ENCODE measurements around the gene MEDAG.
A peak's percentile ranks its signal among the peaks of the same experiment; 100 is the strongest.

Gene MEDAG

GRCh38 chr13:30874111-30874510 is 32.0 kb upstream of the MEDAG start:
- no peak for DNase-seq (ENCODE audit: low read depth)
- H3K4me3 ChIP-seq (ENCODE audit: low read length): no peak overlapping the region
- no peaks in the 10 kb centered on the region for H3K9me3 ChIP-seq (ENCODE audit: control insufficient read depth, low read length)
- H3K36me3 ChIP-seq (ENCODE audit: control insufficient read depth, insufficient read depth, low read length, severe bottlenecking): no peaks in the 10 kb centered on the region
- H3K9ac ChIP-seq (ENCODE audit: low read length): peak overlapping the region; percentile 21
- no peaks in the 10 kb centered on the region for H3K27me3 ChIP-seq (replicated peaks; ENCODE audit: control insufficient read depth, insufficient read depth, low read length)
- peaks cover 58% of the 10 kb centered on the region for H3K4me1 ChIP-seq (ENCODE audit: control insufficient read depth, insufficient read depth, low read length)

- no peaks in the 10 kb centered on the region for H3K27me3 ChIP-seq (replicated peaks; ENCODE audit: control insufficient read depth, insufficient read depth, low read length)
- no peak for DNase-seq (ENCODE audit: low read depth)
- H3K4me3 ChIP-seq (ENCODE audit: low read length): no peak overlapping the region
- H3K9ac ChIP-seq (ENCODE audit: low read length): peak overlapping the region; percentile 21
- no peaks in the 10 kb centered on the region for H3K9me3 ChIP-seq (ENCODE audit: control insufficient read depth, low read length)
- no peaks in the 10 kb centered on the region for H3K36me3 ChIP-seq (ENCODE audit: control insufficient read depth, insufficient read depth, low read length, severe bottlenecking)
- peaks cover 57% of the 10 kb centered on the region for H3K4me1 ChIP-seq (ENCODE audit: control insufficient read depth, insufficient read depth, low read length)
Measured at GRCh38 chr13:30874561-30874960, 31.5 kb upstream of the MEDAG start.

GRCh38 chr13:30877335-30877734 is 28.7 kb upstream of the MEDAG start:
- Histone ChIP-seq H3K27me3 (replicated peaks; ENCODE audit: control insufficient read depth, insufficient read depth, low read length) (no peaks in the 10 kb centered on the region), H3K4me1 (ENCODE audit: control insufficient read depth, insufficient read depth, low read length) (peaks cover 64% of the 10 kb centered on the region), H3K9me3 (ENCODE audit: control insufficient read depth, low read length) (no peaks in the 10 kb centered on the region), H3K9ac (ENCODE audit: low read length) (peak overlapping the region; percentile 24), H3K36me3 (ENCODE audit: control insufficient read depth, insufficient read depth, low read length, severe bottlenecking) (no peaks in the 10 kb centered on the region), H3K4me3 (ENCODE audit: low read length) (no peak overlapping the region)
- peak; percentile 84 for DNase-seq (ENCODE audit: low read depth)

GRCh38 chr13:30880151-30880855 is 25.8 kb upstream of the MEDAG start:
- H3K4me1 ChIP-seq (ENCODE audit: control insufficient read depth, insufficient read depth, low read length): peaks cover 41% of the 10 kb centered on the region
- H3K4me3 ChIP-seq (ENCODE audit: low read length): peak overlapping the region; percentile 58
- H3K36me3 ChIP-seq (ENCODE audit: control insufficient read depth, insufficient read depth, low read length, severe bottlenecking): no peaks in the 10 kb centered on the region
- H3K9me3 ChIP-seq (ENCODE audit: control insufficient read depth, low read length): no peaks in the 10 kb centered on the region
- peak overlapping the region; percentile 77 for H3K9ac ChIP-seq (ENCODE audit: low read length)
- peak; percentile 57 for DNase-seq (ENCODE audit: low read depth)
- no peaks in the 10 kb centered on the region for H3K27me3 ChIP-seq (replicated peaks; ENCODE audit: control insufficient read depth, insufficient read depth, low read length)

- Histone ChIP-seq H3K36me3 (ENCODE audit: control insufficient read depth, insufficient read depth, low read length, severe bottlenecking) (no peaks in the 10 kb centered on the region), H3K4me1 (ENCODE audit: control insufficient read depth, insufficient read depth, low read length) (peaks cover 41% of the 10 kb centered on the region), H3K4me3 (ENCODE audit: low read length) (peak overlapping the region; percentile 57), H3K9ac (ENCODE audit: low read length) (peak overlapping the region; percentile 78), H3K27me3 (replicated peaks; ENCODE audit: control insufficient read depth, insufficient read depth, low read length) (no peaks in the 10 kb centered on the region), H3K9me3 (ENCODE audit: control insufficient read depth, low read length) (no peaks in the 10 kb centered on the region)
- peak; percentile 89 for DNase-seq (ENCODE audit: low read depth)
Measured at GRCh38 chr13:30880856-30881155, 25.3 kb upstream of the MEDAG start.

GRCh38 chr13:30881191-30881651 is 24.9 kb upstream of the MEDAG start:
- peak overlapping the region; percentile 57 for H3K4me3 ChIP-seq (ENCODE audit: low read length)
- no peak for DNase-seq (ENCODE audit: low read depth)
- peak overlapping the region; percentile 78 for H3K9ac ChIP-seq (ENCODE audit: low read length)
- no peaks in the 10 kb centered on the region for H3K36me3 ChIP-seq (ENCODE audit: control insufficient read depth, insufficient read depth, low read length, severe bottlenecking)
- H3K4me1 ChIP-seq (ENCODE audit: control insufficient read depth, insufficient read depth, low read length): peaks cover 41% of the 10 kb centered on the region
- no peaks in the 10 kb centered on the region for H3K27me3 ChIP-seq (replicated peaks; ENCODE audit: control insufficient read depth, insufficient read depth, low read length)
- no peaks in the 10 kb centered on the region for H3K9me3 ChIP-seq (ENCODE audit: control insufficient read depth, low read length)

- no peaks in the 10 kb centered on the region for H3K9me3 ChIP-seq (ENCODE audit: control insufficient read depth, low read length)
- no peaks in the 10 kb centered on the region for H3K36me3 ChIP-seq (ENCODE audit: control insufficient read depth, insufficient read depth, low read length, severe bottlenecking)
- H3K4me1 ChIP-seq (ENCODE audit: control insufficient read depth, insufficient read depth, low read length): peaks cover 40% of the 10 kb centered on the region
- peak overlapping the region; percentile 57 for H3K4me3 ChIP-seq (ENCODE audit: low read length)
- no peak for DNase-seq (ENCODE audit: low read depth)
- no peaks in the 10 kb centered on the region for H3K27me3 ChIP-seq (replicated peaks; ENCODE audit: control insufficient read depth, insufficient read depth, low read length)
- H3K9ac ChIP-seq (ENCODE audit: low read length): peak overlapping the region; percentile 78
Measured at GRCh38 chr13:30882026-30882850, 23.8 kb upstream of the MEDAG start.

GRCh38 chr13:30882996-30883766 is 22.9 kb upstream of the MEDAG start:
- Histone ChIP-seq H3K9me3 (ENCODE audit: control insufficient read depth, low read length) (no peaks in the 10 kb centered on the region), H3K4me3 (ENCODE audit: low read length) (no peak overlapping the region), H3K36me3 (ENCODE audit: control insufficient read depth, insufficient read depth, low read length, severe bottlenecking) (no peaks in the 10 kb centered on the region), H3K27me3 (replicated peaks; ENCODE audit: control insufficient read depth, insufficient read depth, low read length) (no peaks in the 10 kb centered on the region), H3K4me1 (ENCODE audit: control insufficient read depth, insufficient read depth, low read length) (peaks cover 34% of the 10 kb centered on the region), H3K9ac (ENCODE audit: low read length) (no peak overlapping the region)
- no peak for DNase-seq (ENCODE audit: low read depth)

- H3K9me3 ChIP-seq (ENCODE audit: control insufficient read depth, low read length): peaks cover 5% of the 10 kb centered on the region
- no peak overlapping the region for H3K9ac ChIP-seq (ENCODE audit: low read length)
- no peaks in the 10 kb centered on the region for H3K36me3 ChIP-seq (ENCODE audit: control insufficient read depth, insufficient read depth, low read length, severe bottlenecking)
- H3K4me1 ChIP-seq (ENCODE audit: control insufficient read depth, insufficient read depth, low read length): peaks cover 31% of the 10 kb centered on the region
- no peaks in the 10 kb centered on the region for H3K27me3 ChIP-seq (replicated peaks; ENCODE audit: control insufficient read depth, insufficient read depth, low read length)
- no peak for DNase-seq (ENCODE audit: low read depth)
- no peak overlapping the region for H3K4me3 ChIP-seq (ENCODE audit: low read length)
Measured at GRCh38 chr13:30884543-30884942, 21.5 kb upstream of the MEDAG start.

- Histone ChIP-seq H3K36me3 (ENCODE audit: control insufficient read depth, insufficient read depth, low read length, severe bottlenecking) (no peaks in the 10 kb centered on the region), H3K4me3 (ENCODE audit: low read length) (no peak overlapping the region)
- no peak for DNase-seq (ENCODE audit: low read depth)
Measured at GRCh38 chr13:30889196-30889690, 16.8 kb upstream of the MEDAG start.

GRCh38 chr13:30892966-30893365 is 13.1 kb upstream of the MEDAG start:
- Histone ChIP-seq H3K36me3 (ENCODE audit: control insufficient read depth, insufficient read depth, low read length, severe bottlenecking) (no peaks in the 10 kb centered on the region), H3K4me3 (ENCODE audit: low read length) (no peak overlapping the region), H3K9me3 (ENCODE audit: control insufficient read depth, low read length) (peaks cover 6% of the 10 kb centered on the region), H3K4me1 (ENCODE audit: control insufficient read depth, insufficient read depth, low read length) (peaks cover 41% of the 10 kb centered on the region), H3K27me3 (replicated peaks; ENCODE audit: control insufficient read depth, insufficient read depth, low read length) (no peaks in the 10 kb centered on the region), H3K9ac (ENCODE audit: low read length) (peak overlapping the region; percentile 54)
- DNase-seq (ENCODE audit: low read depth): peak; percentile 49

More at GRCh38 chr13:30889196-30889690, 16.8 kb upstream of the MEDAG start:
- Histone ChIP-seq H3K27me3 (replicated peaks; ENCODE audit: control insufficient read depth, insufficient read depth, low read length) (no peaks in the 10 kb centered on the region), H3K4me1 (ENCODE audit: control insufficient read depth, insufficient read depth, low read length) (peaks cover 13% of the 10 kb centered on the region), H3K9me3 (ENCODE audit: control insufficient read depth, low read length) (peaks cover 6% of the 10 kb centered on the region), H3K9ac (ENCODE audit: low read length) (no peak overlapping the region)

Data from adipocyte (in vitro differentiated cells).